ENCODE results near the gene GIT1. TPM values are rescaled to one million over a fixed set of nuclear protein-coding genes. Genes with fewer than 3 reads are reported as not detected.

GIT1 gene
- total RNA-seq, 2 experiments from 2014 or later = 60.5 to 74.1 TPM

DNA sequence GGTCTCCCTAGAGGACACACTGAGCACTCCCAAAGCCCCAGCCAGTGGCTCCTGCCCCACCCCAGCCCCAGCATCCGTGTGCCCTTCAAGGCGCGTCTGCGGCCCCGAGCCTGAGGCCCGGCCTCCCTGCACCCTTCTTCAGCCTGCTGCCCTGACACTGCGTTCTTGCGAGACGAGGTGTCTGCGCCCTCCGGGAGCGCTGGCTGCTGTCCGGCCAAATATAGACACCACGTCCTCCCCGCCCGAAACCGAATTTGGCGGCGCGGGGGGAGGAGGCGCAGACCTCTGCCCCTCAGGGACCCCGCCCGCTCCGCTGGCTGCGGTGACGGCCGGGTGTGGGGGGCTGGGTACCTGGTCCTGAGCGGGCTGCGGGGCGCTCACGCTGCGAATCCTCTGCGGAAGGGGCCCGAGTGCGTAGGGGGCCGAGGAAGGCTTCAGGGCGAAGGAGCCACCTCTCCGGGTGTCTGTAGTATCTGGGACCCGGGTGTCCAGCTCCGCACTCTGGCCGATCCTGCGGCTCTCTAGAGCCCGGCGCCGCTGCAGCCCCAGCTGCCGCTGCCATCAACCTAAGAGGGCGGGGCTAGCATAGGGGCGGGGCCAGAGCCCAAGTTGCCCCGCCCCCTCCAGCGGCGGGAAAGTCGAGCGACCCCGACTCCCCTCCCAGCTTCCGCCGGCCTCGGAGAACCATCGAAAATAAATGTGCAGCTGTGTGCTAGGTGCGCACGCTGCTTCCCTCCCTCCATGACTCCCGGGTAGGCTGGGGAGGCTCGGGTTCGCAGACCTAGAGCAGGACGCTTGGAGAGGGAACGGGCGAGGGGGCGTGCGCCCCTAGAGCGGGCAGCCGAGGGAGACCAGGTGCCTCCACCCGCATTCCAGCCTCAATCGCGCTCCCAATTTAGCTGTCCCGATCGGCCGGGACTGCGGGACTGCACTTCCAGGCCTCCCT lies 33.2 kb upstream of the GIT1 start, which contains the start of gene CORO6:
CORO6 (minus strand) TSS at position 576 of the 946 bp plus-strand sequence. CDS start 1,491 bp downstream, outside the sequence.
- ChIA-PET POLR2A (interaction anchor here (1.0 kb wide), 1 partner anchor 17 kb away, joined by 3 read pairs; no protein-coding TSS in a partner anchor), CTCF (interaction anchor here (0.7 to 4.1 kb wide), 6 partner anchors 16 to 308 kb away, joined by 3 to 31 read pairs (median 4); no protein-coding TSS in a partner anchor)
- DNase-seq (peak; percentile 83), ATAC-seq (peak; percentile 55)
- Mint-ChIP-seq H3K27ac (peak within 1 kb of the TSS; percentile 91), H3K9me3 (ENCODE audit: low read depth) (no peaks in the 10 kb centered on the region), H3K4me3 (peak within 1 kb of the TSS; percentile 62), H3K4me1 (peaks cover 52% of the 10 kb centered on the region), H3K27me3 (no peaks in the 10 kb centered on the region), H3K36me3 (ENCODE audit: low read depth) (peaks cover 4% of the 10 kb centered on the region)
- intact Hi-C loops (cut with DNase I, micrococcal nuclease) = loop anchor here (5.0 to 10.0 kb wide), 3 partner anchors 70 to 492 kb away; partner anchors contain the start of gene NSRP1 (in 1 of the 2)

GRCh38 chr17:29621751-29622194 lies 32.3 kb upstream of the GIT1 start:
- Mint-ChIP-seq H3K9me3 (ENCODE audit: low read depth) (no peaks in the 10 kb centered on the region), H3K27me3 (no peaks in the 10 kb centered on the region), H3K36me3 (ENCODE audit: low read depth) (peaks cover 4% of the 10 kb centered on the region), H3K4me3 (peak overlapping the region; percentile 62), H3K4me1 (peaks cover 54% of the 10 kb centered on the region), H3K27ac (no peak overlapping the region)
- intact Hi-C loops (cut with DNase I, micrococcal nuclease) = loop anchor here (5.0 to 10.0 kb wide), 3 partner anchors 71 to 493 kb away; partner anchors contain the start of gene NSRP1 (in 1 of the 2)
- no peak for ATAC-seq
- DNase-seq = no peak
- ChIA-PET CTCF (interaction anchor here (0.9 to 2.0 kb wide), 4 partner anchors 44 to 471 kb away, joined by 3 to 5 read pairs (median 4); no protein-coding TSS in a partner anchor), POLR2A (no interaction called here)

DNA sequence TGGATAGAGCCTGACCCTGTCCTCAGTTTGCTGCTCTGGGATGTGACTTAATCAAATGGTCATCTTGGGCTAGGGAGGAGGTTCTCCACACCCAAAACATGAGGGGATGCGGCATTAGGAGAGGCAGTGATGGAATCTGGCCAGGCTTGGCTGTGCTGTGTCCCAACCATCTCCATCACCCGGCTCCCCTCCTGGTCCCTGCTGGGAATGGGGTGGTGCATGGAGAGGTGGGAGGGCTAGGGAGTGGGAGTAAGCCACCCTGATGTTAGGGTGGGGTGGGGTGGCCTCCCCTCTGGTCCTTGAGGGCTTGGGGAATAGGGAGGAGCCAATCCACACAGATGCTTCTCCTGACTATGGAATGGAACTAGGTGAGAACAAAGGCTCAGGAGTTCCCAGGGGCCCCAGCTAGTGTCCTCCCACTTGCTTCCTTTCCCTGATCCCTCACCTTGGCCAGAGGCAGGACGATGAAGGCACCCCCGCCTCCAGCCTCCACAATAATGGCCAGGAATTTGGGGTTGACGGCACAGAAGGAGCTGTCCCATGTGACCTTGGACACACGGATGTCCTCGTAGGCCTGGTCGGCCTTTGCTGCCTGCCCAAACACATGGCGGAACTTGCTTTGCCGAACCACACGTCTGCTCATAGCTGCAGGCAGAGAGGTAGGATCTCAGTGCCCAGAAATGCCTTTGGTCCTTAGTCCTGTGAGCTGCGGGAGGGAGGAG lies 31.5 kb upstream of the GIT1 start:
- Mint-ChIP-seq H3K9me3 (ENCODE audit: low read depth) (no peaks in the 10 kb centered on the region), H3K4me1 (peaks cover 58% of the 10 kb centered on the region), H3K27me3 (peaks cover 2% of the 10 kb centered on the region), H3K36me3 (ENCODE audit: low read depth) (peaks cover 4% of the 10 kb centered on the region), H3K27ac (no peak overlapping the region), H3K4me3 (peak overlapping the region; percentile 62)
- intact Hi-C loops (cut with DNase I, micrococcal nuclease) = loop anchor here (5.0 to 10.0 kb wide), 3 partner anchors 71 to 494 kb away; partner anchors contain the start of gene NSRP1 (in 1 of the 2)
- ATAC-seq (no peak), DNase-seq (no peak)
- CTCF ChIA-PET = interaction anchor here (0.9 to 2.0 kb wide), 4 partner anchors 45 to 472 kb away, joined by 3 to 5 read pairs (median 4); no protein-coding TSS in a partner anchor
- POLR2A ChIA-PET = no interaction called here

DNA sequence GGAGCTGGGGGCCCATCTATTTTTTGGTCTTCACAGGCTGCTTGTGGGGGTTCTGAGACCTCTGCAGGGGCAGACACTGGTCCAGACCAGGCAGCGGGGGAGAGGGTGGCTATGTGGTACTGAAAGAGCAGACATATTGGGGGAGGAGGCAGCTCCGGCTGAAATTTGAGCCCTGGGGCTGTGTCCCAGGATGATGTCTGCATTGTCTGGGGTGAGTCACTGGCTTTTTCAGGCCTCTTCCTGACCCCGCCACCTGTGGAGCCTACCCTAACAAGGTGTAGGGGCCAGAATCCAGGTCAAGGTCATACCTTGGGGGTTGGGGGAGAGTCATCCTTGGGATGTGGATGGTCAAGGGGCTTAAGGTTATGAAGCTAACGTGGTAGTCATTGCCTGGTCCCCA lies 30.8 kb upstream of the GIT1 start:
- H3K36me3 Mint-ChIP-seq (ENCODE audit: low read depth) = peaks cover 1% of the 10 kb centered on the region
- no peaks in the 10 kb centered on the region for H3K9me3 Mint-ChIP-seq (ENCODE audit: low read depth)
- H3K4me1 Mint-ChIP-seq = peaks cover 56% of the 10 kb centered on the region
- POLR2A ChIA-PET = no interaction called here
- CTCF ChIA-PET = interaction anchor here (1.1 to 2.0 kb wide), 2 partner anchors 141 to 311 kb away, joined by 4 to 5 read pairs; no protein-coding TSS in a partner anchor
- no peak overlapping the region for H3K4me3 Mint-ChIP-seq
- DNase-seq (no peak), ATAC-seq (no peak)
- intact Hi-C loops (cut with DNase I, micrococcal nuclease) = loop anchor here (5.0 to 10.0 kb wide), 3 partner anchors 72 to 495 kb away; partner anchors contain the start of gene NSRP1 (in 1 of the 2)
- H3K27ac Mint-ChIP-seq = no peak overlapping the region
- H3K27me3 Mint-ChIP-seq = peaks cover 2% of the 10 kb centered on the region

DNA sequence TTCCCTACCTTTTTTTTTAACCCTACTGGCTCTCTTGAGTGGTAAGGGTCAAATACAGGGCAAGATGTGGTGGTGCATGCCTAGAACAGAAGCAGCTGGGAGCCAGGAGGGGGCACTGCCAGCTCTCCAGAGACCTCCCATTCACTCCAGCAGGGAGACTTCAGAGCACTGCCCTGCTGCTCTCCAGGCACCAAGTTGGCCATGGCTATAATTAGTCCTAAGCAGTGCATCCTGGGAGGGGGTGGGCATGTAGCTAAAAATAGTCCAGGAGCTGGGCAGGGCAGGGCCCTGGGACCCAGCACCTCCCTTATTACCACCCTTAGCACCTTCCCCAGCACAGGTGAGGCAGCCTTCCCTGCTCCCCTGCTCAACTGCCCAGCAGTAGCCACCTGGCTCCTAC lies 29.8 kb upstream of the GIT1 start:
- ChIA-PET POLR2A (interaction anchor here (1.8 kb wide), 1 partner anchor 311 kb away, joined by 5 read pairs; the partner anchor contains the start of gene SSH2), CTCF (interaction anchor here (1.1 to 3.3 kb wide), 6 partner anchors 11 to 311 kb away, joined by 3 to 31 read pairs (median 14); partner anchors contain the start of gene SSH2)
- no peaks in the 10 kb centered on the region for H3K36me3 Mint-ChIP-seq (ENCODE audit: low read depth)
- H3K4me3 Mint-ChIP-seq = no peak overlapping the region
- peak; percentile 51 for DNase-seq
- peaks cover 56% of the 10 kb centered on the region for H3K4me1 Mint-ChIP-seq
- H3K27ac Mint-ChIP-seq = no peak overlapping the region
- ATAC-seq = no peak
- peaks cover 2% of the 10 kb centered on the region for H3K27me3 Mint-ChIP-seq
- no peaks in the 10 kb centered on the region for H3K9me3 Mint-ChIP-seq (ENCODE audit: low read depth)
- intact Hi-C loops (cut with DNase I, micrococcal nuclease) = loop anchor here (5.0 to 10.0 kb wide), 3 partner anchors 143 to 894 kb away; partner anchors contain the start of genes NEK8 (in 1 of the 2), PHF12 (in 1 of the 2) and TLCD1 (in 1 of the 2)

DNA sequence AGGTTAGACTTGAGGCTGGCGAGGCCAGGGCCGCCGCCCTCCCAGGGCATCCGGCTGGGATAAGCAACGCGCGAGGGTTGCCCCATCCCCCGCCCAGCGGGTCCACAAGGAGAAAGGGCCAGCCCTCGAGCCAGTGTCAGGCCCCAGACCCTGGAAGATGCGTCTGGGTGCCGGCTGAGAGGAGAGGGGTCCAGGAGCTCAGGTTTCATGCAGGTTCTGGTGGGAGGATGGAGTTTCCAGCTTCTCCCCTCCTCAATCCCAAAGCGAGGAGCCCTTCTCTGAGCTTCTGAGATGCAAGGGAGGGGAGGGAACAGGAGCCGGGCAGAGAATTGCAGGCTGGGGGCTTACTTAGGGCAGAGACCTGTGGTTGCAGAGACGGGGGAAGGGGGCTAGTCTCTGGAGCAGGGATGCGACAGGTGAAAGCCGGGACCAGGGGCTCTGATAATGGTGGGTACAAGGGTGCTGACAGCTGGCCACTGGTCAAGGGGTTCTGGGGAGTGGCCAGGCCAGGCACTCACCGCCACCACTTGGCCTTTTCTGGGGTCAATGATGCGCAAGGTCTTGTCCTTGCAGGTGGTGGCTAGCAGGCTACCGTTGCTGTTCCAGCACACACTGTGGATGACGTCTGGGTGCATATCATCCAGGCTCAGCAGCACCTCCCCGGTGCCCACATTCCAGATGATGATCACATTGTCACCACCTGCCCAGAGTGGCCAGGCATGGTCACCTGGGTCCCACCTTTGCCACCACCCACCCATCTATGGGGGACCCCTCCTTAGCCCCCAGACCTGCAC lies 29.0 kb upstream of the GIT1 start:
- ATAC-seq (no peak), DNase-seq (no peak)
- CTCF ChIA-PET = interaction anchor here (0.7 to 4.3 kb wide), 35 partner anchors 9 to 380 kb away, joined by 3 to 93 read pairs (median 5); partner anchors contain the start of genes ABHD15, ANKRD13B, SSH2 and TP53I13
- intact Hi-C loops (cut with DNase I, micrococcal nuclease) = loop anchor here (1.0 to 10.0 kb wide), 4 partner anchors 144 to 894 kb away; partner anchors contain the start of genes NEK8 (in 1 of the 2), PHF12 (in 1 of the 2) and TLCD1 (in 1 of the 2)
- Mint-ChIP-seq H3K4me1 (peaks cover 54% of the 10 kb centered on the region), H3K9me3 (ENCODE audit: low read depth) (no peaks in the 10 kb centered on the region), H3K36me3 (ENCODE audit: low read depth) (peaks cover 2% of the 10 kb centered on the region), H3K4me3 (peak overlapping the region; percentile 75), H3K27ac (no peak overlapping the region), H3K27me3 (peaks cover 2% of the 10 kb centered on the region)
- POLR2A ChIA-PET = interaction anchor here (0.6 to 1.8 kb wide), 4 partner anchors 26 to 337 kb away, joined by 4 to 10 read pairs (median 6); partner anchors contain the start of genes ANKRD13B and SSH2

DNA sequence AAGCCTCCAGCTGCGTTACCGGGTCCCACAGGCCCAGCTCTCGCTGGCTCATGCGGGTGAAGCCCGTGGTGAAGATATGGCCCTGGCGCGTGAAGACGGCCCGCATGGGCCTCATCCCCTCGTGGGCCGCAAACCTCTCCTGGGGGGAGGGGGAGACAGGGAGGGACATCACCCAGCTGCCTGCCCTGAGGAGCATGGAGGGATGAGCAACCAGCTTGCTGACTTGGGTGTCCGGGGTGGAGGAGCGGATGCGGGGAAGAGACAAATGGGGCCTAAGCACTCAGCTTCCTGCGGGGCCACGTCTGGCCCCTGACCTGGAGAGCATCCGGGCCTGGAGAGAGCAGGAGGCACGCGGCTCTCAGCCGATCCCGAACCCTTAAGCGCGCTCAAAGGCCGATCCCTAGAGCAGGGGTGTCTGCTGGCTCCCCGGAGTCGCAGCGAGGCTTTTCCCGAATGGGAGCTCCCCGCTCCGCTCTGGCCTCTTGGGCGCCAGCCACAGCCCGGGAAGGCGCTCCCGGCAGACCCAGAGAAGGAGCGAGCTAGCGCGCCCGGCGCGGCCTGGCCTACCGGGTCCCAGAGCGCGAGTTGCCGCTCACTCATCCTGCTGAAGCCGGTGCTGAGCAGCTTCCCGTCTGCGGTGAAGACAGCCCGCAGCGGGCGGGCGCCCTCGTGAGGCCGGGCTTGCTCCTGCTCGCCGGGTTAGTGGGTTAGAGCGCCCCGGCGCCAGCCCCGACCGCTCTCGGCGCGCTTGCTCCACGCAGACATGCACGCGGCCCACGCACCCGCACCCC lies 28.2 kb upstream of the GIT1 start:
- DNase-seq (peak; percentile 95), ATAC-seq (peak; percentile 43)
- Mint-ChIP-seq H3K27me3 (peaks cover 2% of the 10 kb centered on the region), H3K9me3 (ENCODE audit: low read depth) (no peaks in the 10 kb centered on the region), H3K4me1 (peaks cover 48% of the 10 kb centered on the region), H3K4me3 (peak overlapping the region; percentile 75), H3K27ac (peak overlapping the region; percentile 89), H3K36me3 (ENCODE audit: low read depth) (peaks cover 2% of the 10 kb centered on the region)
- intact Hi-C loops (cut with DNase I, micrococcal nuclease) = loop anchor here (1.0 to 10.0 kb wide), 9 partner anchors 49 to 893 kb away; partner anchors contain the start of genes TP53I13 (in 2 of the 2), NEK8 (in 1 of the 2), NUFIP2 (in 1 of the 2) and PHF12 (in 1 of the 2)
- ChIA-PET POLR2A (interaction anchor here (0.6 to 3.0 kb wide), 13 partner anchors 11 to 338 kb away, joined by 3 to 11 read pairs (median 4); partner anchors contain the start of genes ABHD15, ANKRD13B and SSH2), CTCF (interaction anchor here (0.6 to 4.3 kb wide), 52 partner anchors 10 to 874 kb away, joined by 3 to 93 read pairs (median 4); partner anchors contain the start of genes ABHD15, ANKRD13B, NUFIP2 and SSH2)

DNA sequence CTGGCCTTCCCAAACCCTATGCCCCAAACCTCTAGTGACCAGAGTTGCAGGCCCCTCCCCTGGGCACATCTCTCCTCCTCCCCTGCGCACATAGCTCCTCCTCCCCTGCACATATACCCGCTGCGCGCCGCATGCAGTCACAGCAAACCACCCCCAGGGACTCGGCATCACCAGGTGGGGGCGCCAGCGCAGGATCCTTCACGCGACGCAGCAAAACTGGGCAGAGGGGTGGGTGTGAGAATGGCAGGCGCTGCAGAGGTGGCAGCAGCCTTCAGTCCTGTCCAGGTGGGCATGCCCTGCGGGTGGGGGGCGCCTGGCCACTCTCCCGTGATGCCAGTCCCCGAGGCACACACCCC lies 27.7 kb upstream of the GIT1 start:
- peaks cover 2% of the 10 kb centered on the region for H3K36me3 Mint-ChIP-seq (ENCODE audit: low read depth)
- intact Hi-C loops (cut with DNase I, micrococcal nuclease) = loop anchor here (1.0 to 10.0 kb wide), 8 partner anchors 48 to 892 kb away; partner anchors contain the start of genes TP53I13 (in 2 of the 2), NEK8 (in 1 of the 2), NUFIP2 (in 1 of the 2) and PHF12 (in 1 of the 2)
- DNase-seq (peak; percentile 98), ATAC-seq (peak; percentile 82)
- H3K27me3 Mint-ChIP-seq = peaks cover 2% of the 10 kb centered on the region
- peak overlapping the region; percentile 89 for H3K27ac Mint-ChIP-seq
- peaks cover 47% of the 10 kb centered on the region for H3K4me1 Mint-ChIP-seq
- peak overlapping the region; percentile 75 for H3K4me3 Mint-ChIP-seq
- ChIA-PET POLR2A (interaction anchor here (0.7 to 3.0 kb wide), 10 partner anchors 12 to 313 kb away, joined by 3 to 11 read pairs (median 3); partner anchors contain the start of genes ABHD15, ANKRD13B and SSH2), CTCF (interaction anchor here (0.6 to 4.3 kb wide), 51 partner anchors 8 to 874 kb away, joined by 3 to 93 read pairs (median 5); partner anchors contain the start of genes ABHD15, ANKRD13B, NUFIP2 and SSH2)
- no peaks in the 10 kb centered on the region for H3K9me3 Mint-ChIP-seq (ENCODE audit: low read depth)
